WTC11 (cell line): ENCODE measurements around the gene ATP13A2. TPM values are rescaled to one million over a fixed set of nuclear protein-coding genes. Genes with fewer than 3 reads are reported as not detected.

ENCODE experiments used
- ATAC-seq: fragments of 200-7000 bp; cut with Tn5 transposase; 2 replicates; pipeline ENCODE4 v1.10.0; 2021; ENCODE audit warnings: mild to moderate bottlenecking, moderate library complexity
- CTCF ChIA-PET: fragments of 300-600 bp; sonication (Branson Sonifier 250); formaldehyde crosslinking; loops from one replicate; lab custom pipeline; 2021; ENCODE audit warnings: antibody characterized with exemption; lab: Charles Lee
- POLR2A ChIA-PET: fragments of 350-600 bp; sonication (Branson Sonifier 250); formaldehyde crosslinking; loops from one replicate; lab custom pipeline; 2021; ENCODE audit warnings: antibody characterized with exemption; lab: Charles Lee
- DNase-seq: peaks from one replicate; pipeline ENCODE4 v3.0.0; 2021; ENCODE audit warnings: low spot score
- H3K27ac Mint-ChIP-seq: 2 replicates; pipeline ENCODE4 v1.8.0; 2021; ENCODE audit warnings: mixed read lengths
- H3K27me3 Mint-ChIP-seq: 2 replicates; pipeline ENCODE4 v1.8.0; 2021; ENCODE audit warnings: low read depth, mild to moderate bottlenecking, moderate library complexity, mixed read lengths
- H3K36me3 Mint-ChIP-seq: 2 replicates; pipeline ENCODE4 v1.8.0; 2021; ENCODE audit warnings: mixed read lengths
- H3K4me1 Mint-ChIP-seq: 2 replicates; pipeline ENCODE4 v1.8.0; 2022; ENCODE audit warnings: mixed read lengths
- H3K4me3 Mint-ChIP-seq: 2 replicates; pipeline ENCODE4 v1.8.0; 2021; ENCODE audit warnings: mild to moderate bottlenecking, moderate library complexity, mixed read lengths
- H3K9me3 Mint-ChIP-seq: 2 replicates; pipeline ENCODE4 v1.8.0; 2021; ENCODE audit warnings: mixed read lengths
- ELF4 ChIP-seq: sonication (generic); formaldehyde crosslinking; IDR thresholded peaks from 2 replicates; pipeline ENCODE4 v1.8.1; 2022; ENCODE audit warnings: low read depth, mild to moderate bottlenecking, moderate library complexity, missing genetic modification reagents
- ESRRA ChIP-seq: sonication (generic); formaldehyde crosslinking; IDR thresholded peaks from 2 replicates; pipeline ENCODE4 v1.8.1; 2022; ENCODE audit warnings: mild to moderate bottlenecking, missing genetic modification reagents, borderline replicate concordance
- FOXJ3 ChIP-seq: sonication (generic); formaldehyde crosslinking; IDR thresholded peaks from 2 replicates; pipeline ENCODE4 v1.9.0; 2021; ENCODE audit warnings: missing genetic modification reagents, mild to moderate bottlenecking, borderline replicate concordance
- FOXK1 ChIP-seq: sonication (generic); formaldehyde crosslinking; IDR thresholded peaks from 2 replicates; pipeline ENCODE4 v1.8.0; 2022; ENCODE audit warnings: mild to moderate bottlenecking, moderate library complexity, missing genetic modification reagents
- FOXP1 ChIP-seq: sonication (generic); formaldehyde crosslinking; IDR thresholded peaks from 2 replicates; pipeline ENCODE4 v1.8.0; 2022; ENCODE audit warnings: missing genetic modification reagents, mild to moderate bottlenecking, moderate library complexity, borderline replicate concordance
- GRHL2 ChIP-seq: fragments of 250-450 bp; sonication (Bioruptor Pico); IDR thresholded peaks from 2 replicates; pipeline ENCODE4 v1.8.0; 2022; ENCODE audit warnings: mild to moderate bottlenecking, moderate library complexity; ENCODE audit not compliant: insufficient replicate concordance, severe bottlenecking
- JAZF1 ChIP-seq: fragments of 250-450 bp; sonication (Bioruptor Pico); IDR thresholded peaks from 2 replicates; pipeline ENCODE4 v1.9.0; 2021; ENCODE audit warnings: moderate library complexity, mild to moderate bottlenecking, inconsistent platforms
- MYBL2 ChIP-seq: sonication (generic); formaldehyde crosslinking; IDR thresholded peaks from 2 replicates; pipeline ENCODE4 v1.8.1; 2023; ENCODE audit warnings: mild to moderate bottlenecking, moderate library complexity, missing genetic modification reagents
- NFYB ChIP-seq: sonication (generic); formaldehyde crosslinking; conservative IDR thresholded peaks from 2 replicates; pipeline ENCODE4 v1.8.0; 2022; ENCODE audit warnings: low read depth, missing genetic modification reagents
- NR1H2 ChIP-seq: sonication (generic); formaldehyde crosslinking; IDR thresholded peaks from 2 replicates; pipeline ENCODE4 v1.9.0; 2021; ENCODE audit warnings: mild to moderate bottlenecking, moderate library complexity, missing genetic modification reagents
- RELA ChIP-seq: sonication (generic); formaldehyde crosslinking; IDR thresholded peaks from 2 replicates; pipeline ENCODE4 v1.8.1; 2022; ENCODE audit warnings: missing genetic modification reagents, mild to moderate bottlenecking, borderline replicate concordance
- SP1 ChIP-seq: sonication (generic); formaldehyde crosslinking; conservative IDR thresholded peaks from 2 replicates; pipeline ENCODE4 v1.8.1; 2022; ENCODE audit warnings: missing genetic modification reagents
- ZBTB21 ChIP-seq: sonication (generic); formaldehyde crosslinking; IDR thresholded peaks from 2 replicates; pipeline ENCODE4 v1.8.1; 2023; ENCODE audit warnings: mild to moderate bottlenecking, missing genetic modification reagents, borderline replicate concordance
- ZNF138 ChIP-seq: sonication (generic); formaldehyde crosslinking; conservative IDR thresholded peaks from 2 replicates; pipeline ENCODE4 v1.8.1; 2022; ENCODE audit warnings: mild to moderate bottlenecking, moderate library complexity, missing genetic modification reagents
- ZNF317 ChIP-seq: sonication (generic); formaldehyde crosslinking; IDR thresholded peaks from 2 replicates; pipeline ENCODE4 v1.8.1; 2023; ENCODE audit warnings: low read depth, mild to moderate bottlenecking, moderate library complexity, missing genetic modification reagents, borderline replicate concordance
- ZNF423 ChIP-seq: fragments of 250-450 bp; sonication (Bioruptor Pico); IDR thresholded peaks from 2 replicates; pipeline ENCODE4 v2.1.2; 2022; ENCODE audit warnings: mild to moderate bottlenecking, moderate library complexity
- total RNA-seq: library from RNA; stranded (reverse); gene quantifications from 3 replicates; pipeline ENCODE4 v1.2.3, GENCODE V29; 2021
- TF ChIP-seq, protein P1 (sequence below): sonication (generic); formaldehyde crosslinking; IDR thresholded peaks from 2 replicates; pipeline ENCODE4 v1.8.1; 2022; ENCODE audit warnings: low read depth, mild to moderate bottlenecking, moderate library complexity, missing genetic modification reagents, borderline replicate concordance
- TF ChIP-seq, protein P2 (sequence below): sonication (generic); formaldehyde crosslinking; IDR thresholded peaks from 2 replicates; pipeline ENCODE4 v1.8.0; 2022; ENCODE audit warnings: mild to moderate bottlenecking, missing genetic modification reagents
- TF ChIP-seq, protein P3 (sequence below): sonication (generic); formaldehyde crosslinking; IDR thresholded peaks from 2 replicates; pipeline ENCODE4 v1.8.1; 2023; ENCODE audit warnings: mild to moderate bottlenecking, missing genetic modification reagents
- TF ChIP-seq, protein P4 (sequence below): sonication (generic); formaldehyde crosslinking; IDR thresholded peaks from 2 replicates; pipeline ENCODE4 v1.8.1; 2023; ENCODE audit warnings: mild to moderate bottlenecking, missing genetic modification reagents
- TF ChIP-seq, protein P5 (sequence below): sonication (generic); formaldehyde crosslinking; IDR thresholded peaks from 2 replicates; pipeline ENCODE4 v1.8.1; 2023; ENCODE audit warnings: mild to moderate bottlenecking, missing genetic modification reagents, moderate library complexity
- TF ChIP-seq, protein P6 (sequence below): sonication (generic); formaldehyde crosslinking; IDR thresholded peaks from 2 replicates; pipeline ENCODE4 v1.8.1; 2023; ENCODE audit warnings: mild to moderate bottlenecking, moderate library complexity, missing genetic modification reagents
- TF ChIP-seq, protein P7 (sequence below): sonication (generic); formaldehyde crosslinking; IDR thresholded peaks from 2 replicates; pipeline ENCODE4 v1.8.0; 2022; ENCODE audit warnings: mild to moderate bottlenecking, missing genetic modification reagents
- TF ChIP-seq, protein P8 (sequence below): sonication (generic); formaldehyde crosslinking; IDR thresholded peaks from 2 replicates; pipeline ENCODE4 v1.8.1; 2022; ENCODE audit warnings: mild to moderate bottlenecking, moderate library complexity, missing genetic modification reagents

The ATP13A2 gene
- total RNA-seq, 1 experiment from 2014 or later: 95.9 TPM

DNA sequence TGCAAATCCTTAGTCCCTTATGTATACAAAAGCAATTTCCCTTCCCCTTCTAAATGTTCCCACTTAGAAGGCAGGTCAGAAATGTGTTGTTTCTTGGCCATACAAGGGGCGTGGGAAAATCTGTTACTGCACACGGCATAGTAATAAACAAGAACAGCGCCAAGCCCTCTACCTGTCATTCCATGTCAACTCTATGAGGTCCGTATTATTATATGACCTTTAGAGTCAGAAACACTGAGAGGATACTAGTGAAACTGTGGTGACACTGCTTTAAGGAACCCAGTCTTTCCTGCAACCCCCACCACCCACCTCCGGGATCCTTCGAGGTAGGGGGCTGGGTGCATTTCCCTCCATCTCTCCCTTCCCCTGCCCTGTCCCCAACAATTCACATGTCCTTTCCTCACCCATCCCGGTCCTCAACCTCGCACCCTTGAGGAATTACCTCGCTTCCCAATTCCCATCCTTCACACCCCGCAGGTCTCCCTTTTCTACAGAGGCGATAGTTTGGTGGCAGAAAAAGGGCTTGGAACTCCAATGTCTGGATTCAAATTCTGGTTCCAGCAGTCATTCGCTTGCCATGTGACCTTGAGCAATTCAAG lies 41.5 kb upstream of the ATP13A2 start:
- H3K27me3 Mint-ChIP-seq: no peaks in the 10 kb centered on the region
- H3K36me3 Mint-ChIP-seq: peaks cover 7% of the 10 kb centered on the region
- POLR2A ChIA-PET: no interaction called here
- DNase-seq: no peak
- peak overlapping the region; percentile 95 for H3K27ac Mint-ChIP-seq
- peaks cover 8% of the 10 kb centered on the region for H3K4me1 Mint-ChIP-seq
- TF ChIP-seq, protein P1, sequence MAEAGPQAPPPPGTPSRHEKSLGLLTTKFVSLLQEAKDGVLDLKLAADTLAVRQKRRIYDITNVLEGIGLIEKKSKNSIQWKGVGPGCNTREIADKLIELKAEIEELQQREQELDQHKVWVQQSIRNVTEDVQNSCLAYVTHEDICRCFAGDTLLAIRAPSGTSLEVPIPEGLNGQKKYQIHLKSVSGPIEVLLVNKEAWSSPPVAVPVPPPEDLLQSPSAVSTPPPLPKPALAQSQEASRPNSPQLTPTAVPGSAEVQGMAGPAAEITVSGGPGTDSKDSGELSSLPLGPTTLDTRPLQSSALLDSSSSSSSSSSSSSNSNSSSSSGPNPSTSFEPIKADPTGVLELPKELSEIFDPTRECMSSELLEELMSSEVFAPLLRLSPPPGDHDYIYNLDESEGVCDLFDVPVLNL (CRISPR knock-in tag): no peak
- TF ChIP-seq RELA (CRISPR knock-in tag): no peak
- no peak for TF ChIP-seq ZNF423
- TF ChIP-seq, protein P2, sequence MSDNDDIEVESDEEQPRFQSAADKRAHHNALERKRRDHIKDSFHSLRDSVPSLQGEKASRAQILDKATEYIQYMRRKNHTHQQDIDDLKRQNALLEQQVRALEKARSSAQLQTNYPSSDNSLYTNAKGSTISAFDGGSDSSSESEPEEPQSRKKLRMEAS (CRISPR knock-in tag): no peak
- TF ChIP-seq, protein P3, sequence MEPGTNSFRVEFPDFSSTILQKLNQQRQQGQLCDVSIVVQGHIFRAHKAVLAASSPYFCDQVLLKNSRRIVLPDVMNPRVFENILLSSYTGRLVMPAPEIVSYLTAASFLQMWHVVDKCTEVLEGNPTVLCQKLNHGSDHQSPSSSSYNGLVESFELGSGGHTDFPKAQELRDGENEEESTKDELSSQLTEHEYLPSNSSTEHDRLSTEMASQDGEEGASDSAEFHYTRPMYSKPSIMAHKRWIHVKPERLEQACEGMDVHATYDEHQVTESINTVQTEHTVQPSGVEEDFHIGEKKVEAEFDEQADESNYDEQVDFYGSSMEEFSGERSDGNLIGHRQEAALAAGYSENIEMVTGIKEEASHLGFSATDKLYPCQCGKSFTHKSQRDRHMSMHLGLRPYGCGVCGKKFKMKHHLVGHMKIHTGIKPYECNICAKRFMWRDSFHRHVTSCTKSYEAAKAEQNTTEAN: no peak
- TF ChIP-seq NR1H2: no peak
- TF ChIP-seq, protein P4, sequence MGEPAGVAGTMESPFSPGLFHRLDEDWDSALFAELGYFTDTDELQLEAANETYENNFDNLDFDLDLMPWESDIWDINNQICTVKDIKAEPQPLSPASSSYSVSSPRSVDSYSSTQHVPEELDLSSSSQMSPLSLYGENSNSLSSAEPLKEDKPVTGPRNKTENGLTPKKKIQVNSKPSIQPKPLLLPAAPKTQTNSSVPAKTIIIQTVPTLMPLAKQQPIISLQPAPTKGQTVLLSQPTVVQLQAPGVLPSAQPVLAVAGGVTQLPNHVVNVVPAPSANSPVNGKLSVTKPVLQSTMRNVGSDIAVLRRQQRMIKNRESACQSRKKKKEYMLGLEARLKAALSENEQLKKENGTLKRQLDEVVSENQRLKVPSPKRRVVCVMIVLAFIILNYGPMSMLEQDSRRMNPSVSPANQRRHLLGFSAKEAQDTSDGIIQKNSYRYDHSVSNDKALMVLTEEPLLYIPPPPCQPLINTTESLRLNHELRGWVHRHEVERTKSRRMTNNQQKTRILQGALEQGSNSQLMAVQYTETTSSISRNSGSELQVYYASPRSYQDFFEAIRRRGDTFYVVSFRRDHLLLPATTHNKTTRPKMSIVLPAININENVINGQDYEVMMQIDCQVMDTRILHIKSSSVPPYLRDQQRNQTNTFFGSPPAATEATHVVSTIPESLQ (CRISPR knock-in tag): no peak
- TF ChIP-seq FOXP1: no peak
- TF ChIP-seq ELF4 (CRISPR knock-in tag): no peak
- TF ChIP-seq NFYB (CRISPR knock-in tag): no peak
- no peak for TF ChIP-seq ZNF317 (CRISPR knock-in tag)
- TF ChIP-seq, protein P5, sequence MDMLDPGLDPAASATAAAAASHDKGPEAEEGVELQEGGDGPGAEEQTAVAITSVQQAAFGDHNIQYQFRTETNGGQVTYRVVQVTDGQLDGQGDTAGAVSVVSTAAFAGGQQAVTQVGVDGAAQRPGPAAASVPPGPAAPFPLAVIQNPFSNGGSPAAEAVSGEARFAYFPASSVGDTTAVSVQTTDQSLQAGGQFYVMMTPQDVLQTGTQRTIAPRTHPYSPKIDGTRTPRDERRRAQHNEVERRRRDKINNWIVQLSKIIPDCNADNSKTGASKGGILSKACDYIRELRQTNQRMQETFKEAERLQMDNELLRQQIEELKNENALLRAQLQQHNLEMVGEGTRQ (CRISPR knock-in tag): no peak
- no peak for TF ChIP-seq MYBL2 (CRISPR knock-in tag)
- TF ChIP-seq FOXJ3 (CRISPR knock-in tag): no peak
- TF ChIP-seq, protein P6, sequence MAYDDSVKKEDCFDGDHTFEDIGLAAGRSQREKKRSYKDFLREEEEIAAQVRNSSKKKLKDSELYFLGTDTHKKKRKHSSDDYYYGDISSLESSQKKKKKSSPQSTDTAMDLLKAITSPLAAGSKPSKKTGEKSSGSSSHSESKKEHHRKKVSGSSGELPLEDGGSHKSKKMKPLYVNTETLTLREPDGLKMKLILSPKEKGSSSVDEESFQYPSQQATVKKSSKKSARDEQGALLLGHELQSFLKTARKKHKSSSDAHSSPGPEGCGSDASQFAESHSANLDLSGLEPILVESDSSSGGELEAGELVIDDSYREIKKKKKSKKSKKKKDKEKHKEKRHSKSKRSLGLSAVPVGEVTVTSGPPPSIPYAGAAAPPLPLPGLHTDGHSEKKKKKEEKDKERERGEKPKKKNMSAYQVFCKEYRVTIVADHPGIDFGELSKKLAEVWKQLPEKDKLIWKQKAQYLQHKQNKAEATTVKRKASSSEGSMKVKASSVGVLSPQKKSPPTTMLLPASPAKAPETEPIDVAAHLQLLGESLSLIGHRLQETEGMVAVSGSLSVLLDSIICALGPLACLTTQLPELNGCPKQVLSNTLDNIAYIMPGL: no peak
- no peak for TF ChIP-seq GRHL2 (CRISPR knock-in tag)
- no peak for TF ChIP-seq ZBTB21 (CRISPR knock-in tag)
- TF ChIP-seq, all 79 proteins: peak for 0
- no peak for ATAC-seq
- peak overlapping the region; percentile 99 for H3K4me3 Mint-ChIP-seq
- CTCF ChIA-PET: no interaction called here
- H3K9me3 Mint-ChIP-seq: no peaks in the 10 kb centered on the region

DNA sequence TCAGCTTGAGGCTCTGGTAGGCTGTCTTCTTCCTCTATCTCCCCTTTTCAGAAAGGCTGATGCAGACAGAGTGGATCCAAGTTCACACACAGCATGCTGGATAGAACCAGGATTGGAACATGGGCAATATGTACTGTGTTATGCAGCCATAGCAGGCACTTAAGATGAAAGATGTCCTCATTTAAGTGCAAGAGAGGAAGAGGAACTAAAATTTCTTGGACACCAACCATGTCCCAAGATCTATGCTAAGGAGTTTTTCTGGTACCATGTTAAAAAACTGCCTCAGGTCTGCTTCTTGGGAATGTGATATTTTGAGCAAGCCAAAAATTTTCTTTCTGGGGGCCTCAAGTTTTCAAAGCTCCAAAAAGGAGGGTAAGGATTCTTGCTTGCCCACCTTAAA lies 40.9 kb upstream of the ATP13A2 start:
- peaks cover 8% of the 10 kb centered on the region for H3K4me1 Mint-ChIP-seq
- peak overlapping the region; percentile 99 for H3K4me3 Mint-ChIP-seq
- H3K27me3 Mint-ChIP-seq: no peaks in the 10 kb centered on the region
- H3K36me3 Mint-ChIP-seq: peaks cover 7% of the 10 kb centered on the region
- ChIA-PET POLR2A (no interaction called here), CTCF (no interaction called here)
- H3K27ac Mint-ChIP-seq: peak overlapping the region; percentile 41; the same call in 1 of the 2 replicates
- no peak for ATAC-seq
- no peak for DNase-seq
- no peak for TF ChIP-seq ZNF138 (CRISPR knock-in tag)
- no peak for TF ChIP-seq FOXK1 (CRISPR knock-in tag)
- no peak for TF ChIP-seq JAZF1 (CRISPR knock-in tag)
- TF ChIP-seq, protein P7, sequence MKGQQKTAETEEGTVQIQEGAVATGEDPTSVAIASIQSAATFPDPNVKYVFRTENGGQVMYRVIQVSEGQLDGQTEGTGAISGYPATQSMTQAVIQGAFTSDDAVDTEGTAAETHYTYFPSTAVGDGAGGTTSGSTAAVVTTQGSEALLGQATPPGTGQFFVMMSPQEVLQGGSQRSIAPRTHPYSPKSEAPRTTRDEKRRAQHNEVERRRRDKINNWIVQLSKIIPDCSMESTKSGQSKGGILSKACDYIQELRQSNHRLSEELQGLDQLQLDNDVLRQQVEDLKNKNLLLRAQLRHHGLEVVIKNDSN (CRISPR knock-in tag): no peak
- no peak for TF ChIP-seq ESRRA (CRISPR knock-in tag)
- no peak for TF ChIP-seq SP1 (CRISPR knock-in tag)
- TF ChIP-seq, protein P6: no peak
- TF ChIP-seq, protein P8, sequence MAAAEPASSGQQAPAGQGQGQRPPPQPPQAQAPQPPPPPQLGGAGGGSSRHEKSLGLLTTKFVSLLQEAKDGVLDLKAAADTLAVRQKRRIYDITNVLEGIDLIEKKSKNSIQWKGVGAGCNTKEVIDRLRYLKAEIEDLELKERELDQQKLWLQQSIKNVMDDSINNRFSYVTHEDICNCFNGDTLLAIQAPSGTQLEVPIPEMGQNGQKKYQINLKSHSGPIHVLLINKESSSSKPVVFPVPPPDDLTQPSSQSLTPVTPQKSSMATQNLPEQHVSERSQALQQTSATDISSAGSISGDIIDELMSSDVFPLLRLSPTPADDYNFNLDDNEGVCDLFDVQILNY (CRISPR knock-in tag): no peak
- H3K9me3 Mint-ChIP-seq: no peaks in the 10 kb centered on the region
